Glomerular visceral epithelial cell (primary cell): ENCODE results near the gene SYTL4.
"Not testable (repeated sequence)": the region's sequence is repeated elsewhere in the genome, so short reads cannot be mapped to it uniquely, and the experiment has no call there.

ENCODE experiments used
- DNase-seq: peaks from one replicate; pipeline ENCODE4 v3.0.0-alpha.2; 2016; ENCODE audit errors: extremely low spot score

Gene SYTL4

GRCh38 chrX:100731441-100732281 is at the start of gene SYTL4:
TSS of gene SYTL4 (minus strand) at chrX:100732121. CDS start at chrX:100702037, 30,084 bp downstream.
- peak; percentile 28 for DNase-seq

- DNase-seq: not testable (repeated sequence)
Measured at GRCh38 chrX:100769439-100769838, 37.5 kb upstream of the SYTL4 start.

- peak; percentile 69 for DNase-seq
Measured at GRCh38 chrX:100768679-100769338, 36.9 kb upstream of the SYTL4 start.

- DNase-seq: no peak
Measured at GRCh38 chrX:100750883-100751282, 19.0 kb upstream of the SYTL4 start.

- no peak for DNase-seq
Measured at GRCh38 chrX:100748108-100748507, 16.2 kb upstream of the SYTL4 start.

GRCh38 chrX:100747703-100748102 is 15.8 kb upstream of the SYTL4 start:
- no peak for DNase-seq

- no peak for DNase-seq
Measured at GRCh38 chrX:100747090-100747489, 15.2 kb upstream of the SYTL4 start.

GRCh38 chrX:100745806-100746537 is 14.1 kb upstream of the SYTL4 start:
- DNase-seq: no peak

GRCh38 chrX:100745205-100745604 is 13.3 kb upstream of the SYTL4 start:
- no peak for DNase-seq

GRCh38 chrX:100743009-100743607 is 11.2 kb upstream of the SYTL4 start:
- no peak for DNase-seq

- DNase-seq: not testable (repeated sequence)
Measured at GRCh38 chrX:100724006-100724405, 7.9 kb downstream of the SYTL4 start.

GRCh38 chrX:100721328-100721727 is 10.6 kb downstream of the SYTL4 start:
- no peak for DNase-seq

GRCh38 chrX:100720301-100720700 is 11.6 kb downstream of the SYTL4 start:
- DNase-seq: no peak

- DNase-seq: no peak
Measured at GRCh38 chrX:100719139-100719538, 12.8 kb downstream of the SYTL4 start.

GRCh38 chrX:100717363-100717762 is 14.6 kb downstream of the SYTL4 start:
- no peak for DNase-seq

- no peak for DNase-seq
Measured at GRCh38 chrX:100710816-100711215, 21.1 kb downstream of the SYTL4 start.

GRCh38 chrX:100704581-100705203 is 27.2 kb downstream of the SYTL4 start:
- no peak for DNase-seq

- no peak for DNase-seq
Measured at GRCh38 chrX:100700809-100701208, 31.1 kb downstream of the SYTL4 start.

GRCh38 chrX:100698551-100698950 is 33.4 kb downstream of the SYTL4 start:
- DNase-seq: no peak

- DNase-seq: no peak
Measured at GRCh38 chrX:100696699-100697351, 35.1 kb downstream of the SYTL4 start.

GRCh38 chrX:100695991-100696390 is 35.9 kb downstream of the SYTL4 start:
- no peak for DNase-seq
